ENCODE data around the gene HEG1.

DNA sequence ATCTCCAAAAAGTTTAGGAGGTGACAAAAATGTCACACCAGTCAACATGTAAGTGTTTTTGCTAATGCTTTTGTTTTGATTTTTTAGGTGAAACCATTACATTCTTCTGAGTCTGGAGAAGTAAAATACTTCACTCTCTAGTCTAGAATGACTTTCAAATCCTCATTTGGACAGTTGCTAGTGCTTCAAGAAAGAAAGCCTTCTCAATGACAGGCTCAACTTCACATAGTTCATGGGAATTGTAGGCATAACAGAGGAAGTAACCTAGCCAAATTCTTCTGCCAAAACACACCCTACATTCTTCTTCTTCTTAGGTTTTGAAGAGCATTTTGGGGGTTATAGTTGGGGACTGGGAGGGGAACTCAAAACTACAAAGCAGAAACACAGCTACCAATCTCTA, 29.4 kb upstream of the HEG1 start:
- TF ChIP-seq, protein P1, sequence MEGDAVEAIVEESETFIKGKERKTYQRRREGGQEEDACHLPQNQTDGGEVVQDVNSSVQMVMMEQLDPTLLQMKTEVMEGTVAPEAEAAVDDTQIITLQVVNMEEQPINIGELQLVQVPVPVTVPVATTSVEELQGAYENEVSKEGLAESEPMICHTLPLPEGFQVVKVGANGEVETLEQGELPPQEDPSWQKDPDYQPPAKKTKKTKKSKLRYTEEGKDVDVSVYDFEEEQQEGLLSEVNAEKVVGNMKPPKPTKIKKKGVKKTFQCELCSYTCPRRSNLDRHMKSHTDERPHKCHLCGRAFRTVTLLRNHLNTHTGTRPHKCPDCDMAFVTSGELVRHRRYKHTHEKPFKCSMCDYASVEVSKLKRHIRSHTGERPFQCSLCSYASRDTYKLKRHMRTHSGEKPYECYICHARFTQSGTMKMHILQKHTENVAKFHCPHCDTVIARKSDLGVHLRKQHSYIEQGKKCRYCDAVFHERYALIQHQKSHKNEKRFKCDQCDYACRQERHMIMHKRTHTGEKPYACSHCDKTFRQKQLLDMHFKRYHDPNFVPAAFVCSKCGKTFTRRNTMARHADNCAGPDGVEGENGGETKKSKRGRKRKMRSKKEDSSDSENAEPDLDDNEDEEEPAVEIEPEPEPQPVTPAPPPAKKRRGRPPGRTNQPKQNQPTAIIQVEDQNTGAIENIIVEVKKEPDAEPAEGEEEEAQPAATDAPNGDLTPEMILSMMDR (IDR thresholded peaks at IDR 0.05): no peak
- TF ChIP-seq POLR2A (IDR thresholded peaks at IDR 0.05): no peak

Measured in Peyer's patch (tissue), 4 donors.